Muscle of leg (tissue), 11 donors: ENCODE data around the gene PRR7. TPM values are rescaled to one million over a fixed set of nuclear protein-coding genes. Genes with fewer than 3 reads are reported as not detected.

ENCODE experiments used
- DNase-seq: peaks from one replicate; pipeline ENCODE4 v3.0.0; 2013
- H3K27ac ChIP-seq: one replicate; pipeline ENCODE4 v1.5.1; 2013; ENCODE audit warnings: mild to moderate bottlenecking, low read length, control low read depth
- H3K27me3 ChIP-seq: one replicate; pipeline ENCODE4 v1.6.1; 2013; ENCODE audit warnings: low read length; ENCODE audit not compliant: control insufficient read depth, insufficient read depth
- H3K36me3 ChIP-seq: one replicate; pipeline ENCODE4 v1.6.1; 2013; ENCODE audit warnings: low read length; ENCODE audit not compliant: control insufficient read depth, insufficient read depth
- H3K4me1 ChIP-seq: one replicate; pipeline ENCODE4 v1.6.1; 2013; ENCODE audit warnings: low read length; ENCODE audit not compliant: control insufficient read depth, insufficient read depth
- H3K4me3 ChIP-seq: one replicate; pipeline ENCODE4 v1.5.1; 2013; ENCODE audit warnings: low read length, control low read depth
- H3K9me3 ChIP-seq: replicated peaks from 2 replicates; pipeline ENCODE4 v1.6.1; 2013; ENCODE audit warnings: low read depth, low read length; ENCODE audit not compliant: control insufficient read depth
- WGBS: methylation state at CpG from one replicate; pipeline ENCODE4 v1.1.5; 2013; ENCODE audit warnings: missing lambda C conversion rate; ENCODE audit not compliant: insufficient coverage; 5-methylcytosine and 5-hydroxymethylcytosine counted together
- polyA plus RNA-seq, 8 donors: library from polyadenylated mRNA; unstranded; fragments of 120-200 nt; gene quantifications; one replicate each; pipeline versions ENCODE4 v1.2.1 to v1.2.3, GENCODE V29; 2013; ENCODE audit warnings: inconsistent platforms in 1 of 8, low replicate concordance in 1 of 8; ENCODE audit not compliant: insufficient read length in 8 of 8, insufficient read depth in 1 of 8
- total RNA-seq: library from RNA; stranded (reverse); fragments of 120-200 nt; gene quantifications from one replicate; pipeline ENCODE4 v1.2.4, GENCODE V29; 2013

The PRR7 gene
- total and polyA plus RNA-seq, 9 donors = 0.70 to 1.7 (median 1.0) TPM

GRCh38 chr5:177423671-177424070 lies 22.9 kb upstream of the PRR7 start:
- no peak for DNase-seq
- Histone ChIP-seq H3K9me3 (no peaks in the 10 kb centered on the region), H3K36me3 (peaks cover 5% of the 10 kb centered on the region), H3K4me1 (peaks cover 24% of the 10 kb centered on the region), H3K4me3 (no peak overlapping the region), H3K27me3 (no peaks in the 10 kb centered on the region), H3K27ac (no peak overlapping the region)
- 83% methylated on average over 1 of the region's 2 CpGs for WGBS

GRCh38 chr5:177425196-177425800 lies 21.3 kb upstream of the PRR7 start:
- H3K36me3 ChIP-seq = peaks cover 5% of the 10 kb centered on the region
- WGBS = 47% methylated on average over 8 of the region's 13 CpGs
- no peaks in the 10 kb centered on the region for H3K27me3 ChIP-seq
- peaks cover 40% of the 10 kb centered on the region for H3K4me1 ChIP-seq
- DNase-seq = no peak
- peak overlapping the region; percentile 97 for H3K27ac ChIP-seq
- no peaks in the 10 kb centered on the region for H3K9me3 ChIP-seq
- peak overlapping the region; percentile 75 for H3K4me3 ChIP-seq

GRCh38 chr5:177425801-177426565 lies 20.6 kb upstream of the PRR7 start:
- H3K4me1 ChIP-seq = peaks cover 46% of the 10 kb centered on the region
- peak; percentile 100 for DNase-seq
- H3K4me3 ChIP-seq = peak overlapping the region; percentile 75
- no peaks in the 10 kb centered on the region for H3K27me3 ChIP-seq
- H3K9me3 ChIP-seq = no peaks in the 10 kb centered on the region
- H3K27ac ChIP-seq = peak overlapping the region; percentile 97
- 0% methylated on average over 44 of the region's 52 CpGs for WGBS
- peaks cover 11% of the 10 kb centered on the region for H3K36me3 ChIP-seq

- DNase-seq = peak; percentile 65
- peaks cover 52% of the 10 kb centered on the region for H3K4me1 ChIP-seq
- peak within 1 kb of the TSS; percentile 81 for H3K4me3 ChIP-seq
- H3K36me3 ChIP-seq = peaks cover 18% of the 10 kb centered on the region
- WGBS = under 1% methylated on average over 79 of the region's 82 CpGs
- H3K27ac ChIP-seq = peak within 1 kb of the TSS; percentile 97
- no peaks in the 10 kb centered on the region for H3K9me3 ChIP-seq
- no peaks in the 10 kb centered on the region for H3K27me3 ChIP-seq
These were observed 19.9 kb upstream of the PRR7 start, which contains the start of gene GRK6 for GRCh38 chr5:177426566-177427210. Gene GRK6, plus strand, starts transcription at chr5:177426676. Its CDS starts 170 bp downstream, at chr5:177426846.

- Histone ChIP-seq H3K27ac (peak overlapping the region; percentile 59), H3K4me1 (peaks cover 58% of the 10 kb centered on the region), H3K27me3 (no peaks in the 10 kb centered on the region), H3K9me3 (no peaks in the 10 kb centered on the region), H3K36me3 (peaks cover 24% of the 10 kb centered on the region), H3K4me3 (peak overlapping the region; percentile 81)
- no peak for DNase-seq
- WGBS = 5% methylated on average over 9 of the region's 11 CpGs
These were observed 19.3 kb upstream of the PRR7 start for GRCh38 chr5:177427211-177427822.

GRCh38 chr5:177427919-177428573 lies 18.6 kb upstream of the PRR7 start:
- no peaks in the 10 kb centered on the region for H3K27me3 ChIP-seq
- no peak overlapping the region for H3K27ac ChIP-seq
- H3K9me3 ChIP-seq = no peaks in the 10 kb centered on the region
- WGBS = 72% methylated on average over 10 of the region's 11 CpGs
- peaks cover 65% of the 10 kb centered on the region for H3K4me1 ChIP-seq
- peak overlapping the region; percentile 81 for H3K4me3 ChIP-seq
- peaks cover 31% of the 10 kb centered on the region for H3K36me3 ChIP-seq
- no peak for DNase-seq

GRCh38 chr5:177428574-177429217 lies 17.9 kb upstream of the PRR7 start:
- H3K9me3 ChIP-seq = no peaks in the 10 kb centered on the region
- H3K27me3 ChIP-seq = no peaks in the 10 kb centered on the region
- peaks cover 65% of the 10 kb centered on the region for H3K4me1 ChIP-seq
- WGBS = 88% methylated on average over 5 of the region's 10 CpGs
- H3K4me3 ChIP-seq = no peak overlapping the region
- no peak for DNase-seq
- peak overlapping the region; percentile 47 for H3K27ac ChIP-seq
- peaks cover 38% of the 10 kb centered on the region for H3K36me3 ChIP-seq

GRCh38 chr5:177429248-177430040 lies 17.2 kb upstream of the PRR7 start:
- H3K4me1 ChIP-seq = peaks cover 65% of the 10 kb centered on the region
- peaks cover 45% of the 10 kb centered on the region for H3K36me3 ChIP-seq
- H3K27ac ChIP-seq = peak overlapping the region; percentile 75
- whole genome bisulfite sequencing = 96% methylated on average over 4 of the region's 6 CpGs
- H3K9me3 ChIP-seq = no peaks in the 10 kb centered on the region
- H3K4me3 ChIP-seq = no peak overlapping the region
- no peaks in the 10 kb centered on the region for H3K27me3 ChIP-seq
- peak; percentile 61 for DNase-seq
